GM10266 (cell line): ENCODE data around the gene VEPH1.

Source experiments
- DNase-seq: peaks from one replicate; pipeline ENCODE4 v3.0.0; 2012; ENCODE audit errors: extremely low spot score
- CTCF ChIP-seq: IDR thresholded peaks from 2 replicates; pipeline ENCODE4 v1.5.1; 2012; ENCODE audit warnings: mild to moderate bottlenecking, low read depth; ENCODE audit not compliant: control insufficient read depth, insufficient read depth; ENCODE audit errors: missing control alignments

Gene VEPH1

DNA sequence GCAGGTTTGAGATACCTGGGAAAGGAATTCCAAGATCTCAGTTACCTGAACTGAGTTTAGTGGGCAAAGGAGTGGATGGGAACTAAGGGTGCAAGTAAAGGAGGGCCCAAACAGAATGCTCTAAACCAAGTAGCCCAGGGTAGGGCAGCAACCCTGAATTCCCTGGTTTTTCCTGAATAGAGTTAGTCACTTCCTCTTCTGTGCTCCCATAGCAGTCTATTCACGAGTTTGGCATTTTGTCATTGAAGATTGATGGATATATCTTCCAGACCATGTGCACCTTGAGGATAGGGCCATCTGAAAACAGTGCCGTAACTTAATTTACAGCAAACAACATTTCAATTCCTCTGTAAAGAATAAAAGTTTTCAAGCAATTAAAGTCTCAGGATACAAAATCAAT is 85.1 kb downstream of the VEPH1 start:
- no peak for TF ChIP-seq CTCF
- DNase-seq: no peak

- TF ChIP-seq CTCF: no peak
Observed at GRCh38 chr3:157417247-157417646, 86.0 kb downstream of the VEPH1 start.

DNA sequence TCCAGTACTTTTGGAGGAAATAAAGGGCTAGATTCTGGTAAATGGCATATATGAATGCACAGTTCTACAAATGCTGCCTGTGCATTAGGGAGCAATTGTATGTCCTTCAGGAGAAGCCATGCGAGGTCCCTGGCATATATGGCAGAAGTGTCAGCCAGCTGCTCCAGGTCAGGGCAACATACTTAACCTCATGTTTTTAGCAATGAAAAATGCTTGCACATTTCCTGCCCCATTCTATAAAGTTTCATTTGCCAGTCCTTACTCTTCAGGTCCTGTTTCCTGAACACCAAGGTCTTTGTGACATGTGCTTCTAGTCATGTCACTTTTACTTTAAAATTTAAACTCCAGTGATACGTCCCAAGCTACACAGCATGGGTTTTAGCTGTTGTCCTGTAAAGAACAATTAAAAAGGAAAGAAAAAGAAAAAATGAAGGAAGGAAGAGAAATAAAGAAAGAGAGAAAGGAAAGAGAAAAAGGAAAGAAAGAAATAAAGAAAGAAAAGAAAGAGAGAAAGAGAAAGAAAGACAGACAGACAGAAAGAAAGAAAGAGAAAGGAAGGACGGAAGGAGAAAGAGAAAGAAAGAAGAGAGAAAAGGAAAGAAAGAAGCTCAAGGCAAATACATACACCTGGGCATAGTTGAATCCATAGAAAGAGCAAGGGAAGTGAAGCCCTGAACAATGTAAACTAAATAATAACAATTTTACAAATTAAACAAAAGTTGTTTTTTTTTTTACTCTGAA is 86.7 kb downstream of the VEPH1 start:
- no peak for DNase-seq
- no peak for TF ChIP-seq CTCF

More at GRCh38 chr3:157417247-157417646, 86.0 kb downstream of the VEPH1 start:
- no peak for DNase-seq

DNA sequence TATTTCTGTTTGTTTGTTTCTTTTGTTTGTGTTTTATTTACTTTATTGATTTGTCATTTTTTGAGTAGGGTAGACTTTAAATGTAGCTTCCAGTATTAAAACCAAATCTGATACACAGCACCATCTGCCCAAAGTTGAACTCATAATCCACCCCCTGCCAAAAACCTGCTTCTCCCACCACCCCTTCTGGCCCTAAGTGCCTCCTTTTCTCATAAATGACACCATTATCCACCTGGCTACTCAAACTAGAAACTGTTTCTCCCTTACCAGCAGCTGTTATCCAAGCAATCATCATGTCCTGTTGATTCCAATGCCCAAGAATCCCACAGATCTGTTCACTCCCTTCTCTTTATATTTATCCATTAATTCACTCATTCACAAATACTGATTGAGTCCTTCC is 88.4 kb downstream of the VEPH1 start:
- DNase-seq: no peak
- no peak for TF ChIP-seq CTCF

- DNase-seq: no peak
- TF ChIP-seq CTCF: no peak
Observed at GRCh38 chr3:157412323-157412855, 90.8 kb downstream of the VEPH1 start.

GRCh38 chr3:157410945-157411344 is 92.3 kb downstream of the VEPH1 start:
- no peak for TF ChIP-seq CTCF
- no peak for DNase-seq

- no peak for DNase-seq
- no peak for TF ChIP-seq CTCF
Observed at GRCh38 chr3:157409516-157409915, 93.7 kb downstream of the VEPH1 start.
